GM12878 (cell line): Measurements from ENCODE around the gene WNT7A. TPM values are rescaled to one million over a fixed set of nuclear protein-coding genes. Genes with fewer than 3 reads are reported as not detected.

Source experiments
- ATAC-seq: fragments of 200-7000 bp; cut with Tn5 transposase; 3 replicates; pipeline ENCODE4 v1.9.1; 2020; ENCODE audit warnings: mild to moderate bottlenecking, moderate library complexity
- BruUV-seq: library from RNA; stranded (reverse); fragments of 400-500 nt; replicated peaks from 2 replicates; lab custom pipeline; 2021; lab: Mats Ljungman, UMichigan
- CTCF ChIA-PET: fragments of 300-600 bp; sonication (Branson Sonifier 250); formaldehyde crosslinking; extraction: SDS; loops from one replicate; lab custom pipeline; 2021; ENCODE audit warnings: inconsistent platforms; lab: Yijun Ruan, JAX
- POLR2A ChIA-PET: fragments of 350-600 bp; formaldehyde crosslinking; extraction: SDS; loops from one replicate; lab custom pipeline; 2021; ENCODE audit warnings: inconsistent platforms; lab: Charles Lee
- RAD21 ChIA-PET: fragments of 300-600 bp; sonication (Branson Sonifier 250); formaldehyde crosslinking; loops from one replicate; lab custom pipeline; 2023; ENCODE audit warnings: antibody characterized with exemption; ENCODE audit not compliant: unreplicated experiment; lab: Charles Lee
- SMC1A ChIA-PET: fragments of 300-600 bp; sonication (Branson Sonifier 250); formaldehyde crosslinking; loops from one replicate; lab custom pipeline; 2023; ENCODE audit not compliant: unreplicated experiment, uncharacterized antibody; lab: Charles Lee
- DNase-seq: peaks from one replicate; pipeline ENCODE4 v3.0.0-alpha.2; 2011; ENCODE audit warnings: low read depth, low spot score
- FAIRE-seq: peaks from 3 replicates; lab custom pipeline; 2011; peaks lifted over from hg19 to GRCh38; lab: Jason Lieb, UNC
- H2AFZ ChIP-seq: 2 replicates; pipeline ENCODE4 v1.6.0; 2011; ENCODE audit warnings: low read depth, low read length, control low read depth; ENCODE audit not compliant: control insufficient read depth
- H3K27ac ChIP-seq: 2 replicates; pipeline ENCODE4 v1.5.1; 2011; ENCODE audit warnings: control low read depth; ENCODE audit not compliant: control insufficient read depth, insufficient read depth
- H3K27me3 ChIP-seq, 2 experiments: replicated peaks in 1 of 2; 2 replicates each; pipeline versions ENCODE4 v1.6.0 to v1.6.1; 2011; ENCODE audit warnings: low read length in 1 of 2; ENCODE audit not compliant: control insufficient read depth in 2 of 2, insufficient read depth in 2 of 2
- H3K36me3 ChIP-seq, 2 experiments: 2 replicates each; pipeline ENCODE4 v1.5.1; 2011; ENCODE audit warnings: low read length in 1 of 2; ENCODE audit not compliant: control insufficient read depth in 2 of 2, insufficient read depth in 2 of 2
- H3K4me1 ChIP-seq: 2 replicates; pipeline ENCODE4 v1.6.1; 2011; ENCODE audit warnings: mild to moderate bottlenecking, low read length, moderate library complexity, mixed read lengths; ENCODE audit not compliant: control insufficient read depth, insufficient read depth
- H3K4me2 ChIP-seq: 2 replicates; pipeline ENCODE4 v1.6.0; 2011; ENCODE audit warnings: control low read depth; ENCODE audit not compliant: control insufficient read depth, insufficient read depth
- H3K4me3 ChIP-seq: fragments of 200-600 bp; sonication (generic); 2 replicates; pipeline ENCODE4 v1.5.1; 2016
- H3K79me2 ChIP-seq: 2 replicates; pipeline ENCODE4 v1.6.0; 2011; ENCODE audit warnings: low read length; ENCODE audit not compliant: control insufficient read depth, insufficient read depth
- H3K9ac ChIP-seq: 2 replicates; pipeline ENCODE4 v1.8.0; 2011; ENCODE audit warnings: low read length, control low read depth, mixed read lengths; ENCODE audit not compliant: control insufficient read depth, insufficient read depth
- H3K9me3 ChIP-seq: replicated peaks from 3 replicates; pipeline ENCODE4 v1.5.1; 2011; ENCODE audit warnings: mild to moderate bottlenecking, low read length; ENCODE audit not compliant: control insufficient read depth, insufficient read depth
- H4K20me1 ChIP-seq: 2 replicates; pipeline ENCODE4 v1.6.0; 2011; ENCODE audit not compliant: control insufficient read depth, insufficient read depth
- BACH1 ChIP-seq: fragments of 450-650 bp; IDR thresholded peaks from 2 replicates; pipeline ENCODE4 v1.6.1; 2017; ENCODE audit warnings: mild to moderate bottlenecking, borderline replicate concordance
- BCL11A ChIP-seq: IDR thresholded peaks from 2 replicates; pipeline ENCODE4 v1.6.1; 2011; ENCODE audit warnings: low read depth, low read length
- IRF5 ChIP-seq: fragments of 450-650 bp; IDR thresholded peaks from 2 replicates; pipeline ENCODE4 v1.6.1; 2017; ENCODE audit warnings: borderline replicate concordance
- NR2F1 ChIP-seq: fragments of 450-650 bp; conservative IDR thresholded peaks from 2 replicates; pipeline ENCODE4 v1.6.1; 2017; ENCODE audit warnings: mild to moderate bottlenecking
- SREBF1 ChIP-seq: IDR thresholded peaks from 2 replicates; pipeline ENCODE4 v1.6.1; 2012; ENCODE audit warnings: mild to moderate bottlenecking, low read length
- SRF ChIP-seq, 2 experiments: IDR thresholded peaks; 2 replicates each; pipeline ENCODE4 v1.6.1; 2011; ENCODE audit warnings: low read depth in 2 of 2, low read length in 2 of 2, mild to moderate bottlenecking in 1 of 2, moderate library complexity in 1 of 2
- ZNF687 ChIP-seq: fragments of 450-650 bp; IDR thresholded peaks from 2 replicates; pipeline ENCODE4 v1.6.1; 2017; ENCODE audit warnings: mild to moderate bottlenecking, moderate library complexity
- WGBS: methylation state at CpG from one replicate; pipeline ENCODE4 v1.1.6; 2016; ENCODE audit warnings: low lambda C conversion rate; ENCODE audit not compliant: insufficient replicate concordance, insufficient coverage; ENCODE audit errors: missing lambda C conversion rate; 5-methylcytosine and 5-hydroxymethylcytosine counted together
- in situ Hi-C: fragments of 300-500 bp; cut with MboI; formaldehyde crosslinking; loops from 9 replicates; pipeline ENCODE4 v1.14.3; 2018; ENCODE audit warnings: mixed read lengths
- intact Hi-C: fragments of 100-400 bp; cut with micrococcal nuclease; formaldehyde crosslinking; loops from one replicate; pipeline ENCODE4 v1.14.2; 2022; ENCODE audit not compliant: unreplicated experiment
- polyA plus RNA-seq, 11 experiments: library from polyadenylated mRNA; depleted of rRNA in 4 of 11; unstranded in 6 of 11; stranded (reverse) in 5 of 11; fragments of >200 nt; fragmentation: Nextera tagmentation in 4 of 11; fragmentation: Illumina TruSeq in 1 of 11; extraction: Ambion mirVana in 4 of 11; extraction: Trizol in 1 of 11; gene quantifications; 1 replicate in 1 of 11; 2 replicates in 10 of 11; pipeline versions ENCODE4 v1.2.1 to v1.2.3, GENCODE V29; 2011 to 2016; ENCODE audit warnings: inconsistent platforms in 2 of 11, missing spikeins in 2 of 11, low read depth in 1 of 11
- total RNA-seq, 4 experiments: library from RNA; depleted of rRNA in 3 of 4; stranded (reverse); fragments of >200 nt in 3 of 4; fragmentation: Illumina TruSeq in 1 of 4; extraction: Trizol in 1 of 4; gene quantifications; 2 replicates each; pipeline versions ENCODE4 v1.2.1 to v1.2.3, GENCODE V29; 2013 to 2021
- TF ChIP-seq, protein P1 (sequence below): fragments of 150-350 bp; IDR thresholded peaks from 2 replicates; pipeline ENCODE4 v1.6.1; 2016; ENCODE audit warnings: low read depth, low read length
- TF ChIP-seq, protein P2 (sequence below): IDR thresholded peaks from 2 replicates; pipeline ENCODE4 v1.6.1; 2012; ENCODE audit warnings: improper control_type of control experiment, low read depth, low read length; ENCODE audit not compliant: insufficient replicate concordance

Gene WNT7A
- total and polyA plus RNA-seq, 10 of the 15 experiments (the other 5 are each of a cell fraction or from before 2014, with no cell fraction given), result 0.08 TPM; not detected in 9

- TF ChIP-seq SRF (IDR thresholded peaks at IDR 0.05; ENCODE audit: low read depth in 2 of 2, low read length in 2 of 2), result no peak
- no peak for TF ChIP-seq NR2F1
- TF ChIP-seq SREBF1, result no peak
- TF ChIP-seq IRF5, result no peak
- TF ChIP-seq BACH1, result no peak
- TF ChIP-seq, all 136 proteins: peak for 0
Observed at GRCh38 chr3:13843351-13843750, 36.5 kb downstream of the WNT7A start (continued).

GRCh38 chr3:13842226-13842625 is 37.6 kb downstream of the WNT7A start:
- in situ Hi-C loops, result no loop called here
- Histone ChIP-seq H2AFZ (no peak overlapping the region), H3K79me2 (no peaks in the 10 kb centered on the region), H3K27me3 (peaks cover 0 to 3% of the 10 kb centered on the region in 2 experiments; a peak in 3 of 4 replicates), H3K4me1 (no peaks in the 10 kb centered on the region), H3K27ac (no peak overlapping the region), H3K9me3 (no peaks in the 10 kb centered on the region), H3K4me3 (no peak overlapping the region), H3K36me3 (no peaks in the 10 kb centered on the region), H4K20me1 (no peaks in the 10 kb centered on the region), H3K4me2 (no peak overlapping the region), H3K9ac (no peak overlapping the region)
- no peak for ATAC-seq
- CTCF ChIA-PET, result no interaction called here
- no TSS peak for BruUV-seq
- FAIRE-seq, result no peak
- POLR2A ChIA-PET, result no interaction called here
- RAD21 ChIA-PET, result no interaction called here
- SMC1A ChIA-PET, result no interaction called here
- 2% methylated on average over 4 of the region's 4 CpGs for WGBS
- intact Hi-C loops, result no loop called here
- no peak for DNase-seq
- TF ChIP-seq, protein P1, sequence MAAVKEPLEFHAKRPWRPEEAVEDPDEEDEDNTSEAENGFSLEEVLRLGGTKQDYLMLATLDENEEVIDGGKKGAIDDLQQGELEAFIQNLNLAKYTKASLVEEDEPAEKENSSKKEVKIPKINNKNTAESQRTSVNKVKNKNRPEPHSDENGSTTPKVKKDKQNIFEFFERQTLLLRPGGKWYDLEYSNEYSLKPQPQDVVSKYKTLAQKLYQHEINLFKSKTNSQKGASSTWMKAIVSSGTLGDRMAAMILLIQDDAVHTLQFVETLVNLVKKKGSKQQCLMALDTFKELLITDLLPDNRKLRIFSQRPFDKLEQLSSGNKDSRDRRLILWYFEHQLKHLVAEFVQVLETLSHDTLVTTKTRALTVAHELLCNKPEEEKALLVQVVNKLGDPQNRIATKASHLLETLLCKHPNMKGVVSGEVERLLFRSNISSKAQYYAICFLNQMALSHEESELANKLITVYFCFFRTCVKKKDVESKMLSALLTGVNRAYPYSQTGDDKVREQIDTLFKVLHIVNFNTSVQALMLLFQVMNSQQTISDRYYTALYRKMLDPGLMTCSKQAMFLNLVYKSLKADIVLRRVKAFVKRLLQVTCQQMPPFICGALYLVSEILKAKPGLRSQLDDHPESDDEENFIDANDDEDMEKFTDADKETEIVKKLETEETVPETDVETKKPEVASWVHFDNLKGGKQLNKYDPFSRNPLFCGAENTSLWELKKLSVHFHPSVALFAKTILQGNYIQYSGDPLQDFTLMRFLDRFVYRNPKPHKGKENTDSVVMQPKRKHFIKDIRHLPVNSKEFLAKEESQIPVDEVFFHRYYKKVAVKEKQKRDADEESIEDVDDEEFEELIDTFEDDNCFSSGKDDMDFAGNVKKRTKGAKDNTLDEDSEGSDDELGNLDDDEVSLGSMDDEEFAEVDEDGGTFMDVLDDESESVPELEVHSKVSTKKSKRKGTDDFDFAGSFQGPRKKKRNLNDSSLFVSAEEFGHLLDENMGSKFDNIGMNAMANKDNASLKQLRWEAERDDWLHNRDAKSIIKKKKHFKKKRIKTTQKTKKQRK, result no peak
- TF ChIP-seq, protein P2, sequence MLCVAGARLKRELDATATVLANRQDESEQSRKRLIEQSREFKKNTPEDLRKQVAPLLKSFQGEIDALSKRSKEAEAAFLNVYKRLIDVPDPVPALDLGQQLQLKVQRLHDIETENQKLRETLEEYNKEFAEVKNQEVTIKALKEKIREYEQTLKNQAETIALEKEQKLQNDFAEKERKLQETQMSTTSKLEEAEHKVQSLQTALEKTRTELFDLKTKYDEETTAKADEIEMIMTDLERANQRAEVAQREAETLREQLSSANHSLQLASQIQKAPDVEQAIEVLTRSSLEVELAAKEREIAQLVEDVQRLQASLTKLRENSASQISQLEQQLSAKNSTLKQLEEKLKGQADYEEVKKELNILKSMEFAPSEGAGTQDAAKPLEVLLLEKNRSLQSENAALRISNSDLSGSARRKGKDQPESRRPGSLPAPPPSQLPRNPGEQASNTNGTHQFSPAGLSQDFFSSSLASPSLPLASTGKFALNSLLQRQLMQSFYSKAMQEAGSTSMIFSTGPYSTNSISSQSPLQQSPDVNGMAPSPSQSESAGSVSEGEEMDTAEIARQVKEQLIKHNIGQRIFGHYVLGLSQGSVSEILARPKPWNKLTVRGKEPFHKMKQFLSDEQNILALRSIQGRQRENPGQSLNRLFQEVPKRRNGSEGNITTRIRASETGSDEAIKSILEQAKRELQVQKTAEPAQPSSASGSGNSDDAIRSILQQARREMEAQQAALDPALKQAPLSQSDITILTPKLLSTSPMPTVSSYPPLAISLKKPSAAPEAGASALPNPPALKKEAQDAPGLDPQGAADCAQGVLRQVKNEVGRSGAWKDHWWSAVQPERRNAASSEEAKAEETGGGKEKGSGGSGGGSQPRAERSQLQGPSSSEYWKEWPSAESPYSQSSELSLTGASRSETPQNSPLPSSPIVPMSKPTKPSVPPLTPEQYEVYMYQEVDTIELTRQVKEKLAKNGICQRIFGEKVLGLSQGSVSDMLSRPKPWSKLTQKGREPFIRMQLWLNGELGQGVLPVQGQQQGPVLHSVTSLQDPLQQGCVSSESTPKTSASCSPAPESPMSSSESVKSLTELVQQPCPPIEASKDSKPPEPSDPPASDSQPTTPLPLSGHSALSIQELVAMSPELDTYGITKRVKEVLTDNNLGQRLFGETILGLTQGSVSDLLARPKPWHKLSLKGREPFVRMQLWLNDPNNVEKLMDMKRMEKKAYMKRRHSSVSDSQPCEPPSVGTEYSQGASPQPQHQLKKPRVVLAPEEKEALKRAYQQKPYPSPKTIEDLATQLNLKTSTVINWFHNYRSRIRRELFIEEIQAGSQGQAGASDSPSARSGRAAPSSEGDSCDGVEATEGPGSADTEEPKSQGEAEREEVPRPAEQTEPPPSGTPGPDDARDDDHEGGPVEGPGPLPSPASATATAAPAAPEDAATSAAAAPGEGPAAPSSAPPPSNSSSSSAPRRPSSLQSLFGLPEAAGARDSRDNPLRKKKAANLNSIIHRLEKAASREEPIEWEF, result no peak
- TF ChIP-seq ZNF687, result no peak
- TF ChIP-seq BCL11A, result no peak
